Neural progenitor cell (in vitro differentiated cells): ENCODE data around the gene FLVCR2. TPM values are rescaled to one million over a fixed set of nuclear protein-coding genes. Genes with fewer than 3 reads are reported as not detected.

Experiments used
- DNase-seq: peaks from one replicate; pipeline ENCODE4 v3.0.0-alpha.2; 2016; ENCODE audit warnings: low spot score
- H2AFZ ChIP-seq: fragments of 200-600 bp; sonication (generic); replicated peaks from 2 replicates; pipeline ENCODE4 v1.6.1; 2016; ENCODE audit warnings: antibody characterized with exemption
- H3F3A ChIP-seq: fragments of 200-600 bp; sonication (generic); 2 replicates; pipeline ENCODE4 v1.6.1; 2016; ENCODE audit warnings: antibody characterized with exemption, low read depth
- H3K27ac ChIP-seq: fragments of 200-600 bp; sonication (generic); 2 replicates; pipeline ENCODE4 v1.5.1; 2016; ENCODE audit warnings: mild to moderate bottlenecking
- H3K27me3 ChIP-seq: fragments of 200-600 bp; sonication (generic); 2 replicates; pipeline ENCODE4 v1.6.1; 2016; ENCODE audit warnings: mild to moderate bottlenecking, moderate library complexity
- H3K36me3 ChIP-seq: fragments of 200-600 bp; sonication (generic); 2 replicates; pipeline ENCODE4 v1.5.1; 2016
- H3K4me1 ChIP-seq: fragments of 200-600 bp; sonication (generic); 2 replicates; pipeline ENCODE4 v1.6.1; 2016; ENCODE audit warnings: mixed run types
- H3K4me2 ChIP-seq: fragments of 200-600 bp; sonication (generic); 2 replicates; pipeline ENCODE4 v1.6.1; 2016
- H3K4me3 ChIP-seq: fragments of 200-600 bp; sonication (generic); 2 replicates; pipeline ENCODE4 v1.5.1; 2016
- H3K79me2 ChIP-seq: fragments of 200-600 bp; sonication (generic); 2 replicates; pipeline ENCODE4 v1.6.1; 2016; ENCODE audit warnings: low read depth
- H3K9ac ChIP-seq: fragments of 200-600 bp; sonication (generic); 2 replicates; pipeline ENCODE4 v1.6.1; 2016
- H3K9me3 ChIP-seq: fragments of 200-600 bp; sonication (generic); 2 replicates; pipeline ENCODE4 v1.5.1; 2016; ENCODE audit warnings: low read depth
- H4K20me1 ChIP-seq: fragments of 200-600 bp; sonication (generic); 2 replicates; pipeline ENCODE4 v1.6.1; 2016; ENCODE audit warnings: low read depth
- H3K27ac Mint-ChIP-seq: 3 replicates; pipeline ENCODE4 v1.8.0; 2021; ENCODE audit warnings: mixed read lengths
- H3K27me3 Mint-ChIP-seq: 2 replicates; pipeline ENCODE4 v1.8.0; 2022; ENCODE audit warnings: low read depth, mild to moderate bottlenecking, inconsistent platforms, moderate library complexity, mixed read lengths; ENCODE audit not compliant: insufficient read depth
- H3K36me3 Mint-ChIP-seq: 3 replicates; pipeline ENCODE4 v1.8.0; 2021; ENCODE audit warnings: mixed read lengths
- H3K4me1 Mint-ChIP-seq: 3 replicates; pipeline ENCODE4 v1.8.0; 2021; ENCODE audit warnings: mixed read lengths
- H3K4me3 Mint-ChIP-seq: 3 replicates; pipeline ENCODE4 v1.8.0; 2021; ENCODE audit warnings: mild to moderate bottlenecking, moderate library complexity, mixed read lengths
- H3K9me3 Mint-ChIP-seq: 3 replicates; pipeline ENCODE4 v1.8.0; 2020; ENCODE audit warnings: mixed read lengths
- CTCF ChIP-seq: fragments of 200-600 bp; sonication (generic); IDR thresholded peaks from 2 replicates; pipeline ENCODE4 v1.5.1; 2017; ENCODE audit warnings: antibody characterized with exemption, mild to moderate bottlenecking
- EZH2 ChIP-seq: fragments of 200-600 bp; sonication (generic); IDR thresholded peaks from 2 replicates; pipeline ENCODE4 v1.6.1; 2017; ENCODE audit warnings: antibody characterized with exemption, mild to moderate bottlenecking, moderate library complexity
- EZH2phosphoT487 ChIP-seq: fragments of 200-600 bp; sonication (generic); IDR thresholded peaks from 2 replicates; pipeline ENCODE4 v1.6.1; 2017; ENCODE audit warnings: antibody characterized with exemption
- total RNA-seq: library from RNA; depleted of rRNA; stranded (reverse); fragments of >200 nt; gene quantifications from 2 replicates; pipeline ENCODE4 v1.2.3, GENCODE V29; 2015; ENCODE audit warnings: low replicate concordance

The FLVCR2 gene
- total RNA-seq, 1 donor from 2014 or later = 1.7 TPM

- Histone ChIP-seq H3K27ac (no peak overlapping the region), H3K36me3 (no peaks in the 10 kb centered on the region), H2AFZ (no peak overlapping the region), H3K4me2 (no peak overlapping the region), H3K9ac (no peak overlapping the region), H3K79me2 (no peaks in the 10 kb centered on the region), H3K9me3 (no peaks in the 10 kb centered on the region), H3K4me3 (no peak overlapping the region), H3K27me3 (no peaks in the 10 kb centered on the region), H3F3A (no peaks in the 10 kb centered on the region), H4K20me1 (no peaks in the 10 kb centered on the region), H3K4me1 (no peaks in the 10 kb centered on the region)
- DNase-seq = no peak
- H3K27ac Mint-ChIP-seq = no peak overlapping the region
- H3K4me3 Mint-ChIP-seq = no peak overlapping the region
- TF ChIP-seq EZH2phosphoT487 = no peak
- TF ChIP-seq CTCF = no peak
- TF ChIP-seq EZH2 = no peak
- peaks cover 12% of the 10 kb centered on the region for H3K4me1 Mint-ChIP-seq
- peaks cover 2% of the 10 kb centered on the region for H3K27me3 Mint-ChIP-seq
- H3K9me3 Mint-ChIP-seq = no peaks in the 10 kb centered on the region
- H3K36me3 Mint-ChIP-seq = peaks cover 13% of the 10 kb centered on the region
These were observed 65.6 kb downstream of the FLVCR2 start for GRCh38 chr14:75643985-75644384.

DNA sequence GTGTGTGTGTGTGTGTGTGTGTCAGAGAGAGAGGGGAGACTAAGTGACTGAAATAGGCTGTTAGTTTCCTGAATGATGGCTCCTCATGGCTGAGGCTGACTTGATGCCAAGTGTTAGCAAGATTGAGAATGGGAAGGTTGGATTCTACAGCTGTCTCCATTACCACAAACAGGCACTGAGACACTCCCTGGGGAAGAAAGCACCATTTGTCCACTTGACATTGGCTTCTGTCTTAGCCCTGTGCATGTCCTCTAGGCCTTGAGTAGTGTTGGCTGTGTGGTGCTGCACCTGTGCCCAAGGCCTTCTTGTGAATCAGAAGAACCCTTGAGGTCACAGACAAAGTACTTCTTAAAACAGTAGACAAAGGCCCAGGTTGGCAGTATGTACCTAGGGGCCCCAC lies 66.6 kb downstream of the FLVCR2 start:
- no peak overlapping the region for H3K27ac Mint-ChIP-seq
- peaks cover 2% of the 10 kb centered on the region for H3K27me3 Mint-ChIP-seq
- DNase-seq = no peak
- TF ChIP-seq CTCF (no peak), EZH2 (no peak), EZH2phosphoT487 (no peak)
- no peak overlapping the region for H3K4me3 Mint-ChIP-seq
- H2AFZ ChIP-seq = no peak overlapping the region
- H3K9me3 ChIP-seq = no peaks in the 10 kb centered on the region
- no peaks in the 10 kb centered on the region for H3K27me3 ChIP-seq
- no peaks in the 10 kb centered on the region for H3K79me2 ChIP-seq
- no peaks in the 10 kb centered on the region for H3F3A ChIP-seq
- no peaks in the 10 kb centered on the region for H3K36me3 ChIP-seq
- peaks cover 12% of the 10 kb centered on the region for H3K4me1 Mint-ChIP-seq
- H3K27ac ChIP-seq = no peak overlapping the region
- H3K9me3 Mint-ChIP-seq = no peaks in the 10 kb centered on the region
- no peak overlapping the region for H3K4me3 ChIP-seq
- peaks cover 20% of the 10 kb centered on the region for H3K36me3 Mint-ChIP-seq
- no peak overlapping the region for H3K9ac ChIP-seq
- no peak overlapping the region for H3K4me2 ChIP-seq
- H4K20me1 ChIP-seq = no peaks in the 10 kb centered on the region
- H3K4me1 ChIP-seq = no peaks in the 10 kb centered on the region

DNA sequence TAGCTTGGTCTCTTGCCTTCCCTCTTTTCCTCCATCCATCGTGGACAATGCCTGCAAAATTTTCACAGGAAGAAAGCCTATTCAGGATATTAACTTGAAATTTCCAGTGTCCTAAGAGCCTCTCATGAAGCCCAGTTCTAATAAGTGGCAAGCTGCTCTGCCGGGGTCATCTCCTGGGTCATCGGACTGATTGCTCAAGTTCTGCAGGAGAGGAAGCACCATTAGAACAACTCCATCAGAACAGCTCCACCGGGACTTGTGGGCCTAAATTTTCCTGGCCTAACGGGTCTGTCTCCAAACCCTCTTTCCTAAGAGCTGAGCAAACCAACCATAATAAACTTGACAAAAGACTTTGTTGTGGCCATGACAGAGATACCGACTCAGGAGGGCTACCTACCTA lies 68.3 kb downstream of the FLVCR2 start:
- no peak overlapping the region for H3K4me2 ChIP-seq
- H3K9ac ChIP-seq = no peak overlapping the region

More for the DNA sequence above, 68.3 kb downstream of the FLVCR2 start:
- H3K4me1 ChIP-seq = no peaks in the 10 kb centered on the region
- H3K36me3 Mint-ChIP-seq = peaks cover 30% of the 10 kb centered on the region
- no peaks in the 10 kb centered on the region for H3K9me3 Mint-ChIP-seq
- no peak overlapping the region for H3K4me3 Mint-ChIP-seq
- peaks cover 18% of the 10 kb centered on the region for H3K4me1 Mint-ChIP-seq
- no peaks in the 10 kb centered on the region for H3K36me3 ChIP-seq
- H3K79me2 ChIP-seq = no peaks in the 10 kb centered on the region
- no peak overlapping the region for H2AFZ ChIP-seq
- H3F3A ChIP-seq = no peaks in the 10 kb centered on the region
- H4K20me1 ChIP-seq = no peaks in the 10 kb centered on the region
- TF ChIP-seq CTCF = no peak
- no peak for TF ChIP-seq EZH2
- no peak for TF ChIP-seq EZH2phosphoT487
- no peak overlapping the region for H3K27ac Mint-ChIP-seq
- H3K9me3 ChIP-seq = no peaks in the 10 kb centered on the region
- peaks cover 2% of the 10 kb centered on the region for H3K27me3 Mint-ChIP-seq
- DNase-seq = no peak
- H3K4me3 ChIP-seq = no peak overlapping the region
- no peaks in the 10 kb centered on the region for H3K27me3 ChIP-seq
- H3K27ac ChIP-seq = no peak overlapping the region
